H9 (cell line): ENCODE results near the gene SYNPO2. TPM values are rescaled to one million over a fixed set of nuclear protein-coding genes. Genes with fewer than 3 reads are reported as not detected.
"Not testable (repeated sequence)": the region's sequence is repeated elsewhere in the genome, so short reads cannot be mapped to it uniquely, and the experiment has no call there.

Experiments used
- DNase-seq: peaks from one replicate; pipeline ENCODE4 v3.0.0-alpha.2; 2017
- H2AFZ ChIP-seq: one replicate; pipeline ENCODE4 v1.6.1; 2013; ENCODE audit warnings: mild to moderate bottlenecking, low read length, control low read depth, moderate library complexity
- H2AK5ac ChIP-seq: 2 replicates; pipeline ENCODE4 v1.6.1; 2013; ENCODE audit warnings: low read length, control low read depth, mixed read lengths; ENCODE audit not compliant: insufficient read length
- H2BK120ac ChIP-seq: one replicate; pipeline ENCODE4 v1.6.1; 2013; ENCODE audit warnings: low read depth, mild to moderate bottlenecking, low read length, control low read depth, inconsistent platforms; ENCODE audit not compliant: poor library complexity, severe bottlenecking
- H2BK12ac ChIP-seq: 2 replicates; pipeline ENCODE4 v1.6.1; 2013; ENCODE audit warnings: low read length, control low read depth, mixed read lengths, low read depth; ENCODE audit not compliant: insufficient read length
- H2BK15ac ChIP-seq: 2 replicates; pipeline ENCODE4 v1.6.1; 2013; ENCODE audit warnings: low read depth, low read length, control low read depth
- H2BK20ac ChIP-seq: one replicate; pipeline ENCODE4 v1.6.1; 2013; ENCODE audit warnings: low read depth, mild to moderate bottlenecking, low read length, control low read depth, inconsistent platforms; ENCODE audit not compliant: poor library complexity, severe bottlenecking
- H2BK5ac ChIP-seq: 2 replicates; pipeline ENCODE4 v1.6.1; 2013; ENCODE audit warnings: low read length, control low read depth, mixed read lengths; ENCODE audit not compliant: insufficient read length
- H3K14ac ChIP-seq: 2 replicates; pipeline ENCODE4 v1.6.1; 2013; ENCODE audit warnings: low read length, control low read depth; ENCODE audit not compliant: insufficient read depth
- H3K18ac ChIP-seq: 2 replicates; pipeline ENCODE4 v1.6.1; 2013; ENCODE audit warnings: low read depth, mild to moderate bottlenecking, mixed read lengths, low read length, control low read depth; ENCODE audit not compliant: insufficient read length
- H3K23ac ChIP-seq: 2 replicates; pipeline ENCODE4 v1.6.1; 2013; ENCODE audit warnings: low read length, control low read depth, mixed read lengths, low read depth; ENCODE audit not compliant: insufficient read length
- H3K23me2 ChIP-seq: 2 replicates; pipeline ENCODE4 v1.6.1; 2013; ENCODE audit warnings: low read depth, mild to moderate bottlenecking, mixed read lengths, low read length, control low read depth; ENCODE audit not compliant: insufficient read length, poor library complexity, severe bottlenecking
- H3K27ac ChIP-seq: 2 replicates; pipeline ENCODE4 v1.5.1; 2013; ENCODE audit warnings: low read length, control low read depth, mixed read lengths, low read depth; ENCODE audit not compliant: insufficient read length
- H3K27me3 ChIP-seq: 2 replicates; pipeline ENCODE4 v1.6.1; 2013; ENCODE audit warnings: low read length, control low read depth, inconsistent platforms; ENCODE audit not compliant: insufficient read depth
- H3K4ac ChIP-seq: 2 replicates; pipeline ENCODE4 v1.6.1; 2013; ENCODE audit warnings: low read depth, mild to moderate bottlenecking, control low read depth, inconsistent platforms, low read length, moderate library complexity
- H3K4me1 ChIP-seq: 2 replicates; pipeline ENCODE4 v1.6.1; 2013; ENCODE audit warnings: low read length, control low read depth, inconsistent platforms; ENCODE audit not compliant: insufficient read depth
- H3K4me2 ChIP-seq: 2 replicates; pipeline ENCODE4 v1.6.1; 2013; ENCODE audit warnings: low read length, control low read depth, mixed read lengths; ENCODE audit not compliant: insufficient read length, insufficient read depth
- H3K56ac ChIP-seq: 2 replicates; pipeline ENCODE4 v1.6.1; 2013; ENCODE audit warnings: low read depth, mild to moderate bottlenecking, mixed read lengths, low read length, control low read depth; ENCODE audit not compliant: insufficient read length
- H3K79me1 ChIP-seq: 2 replicates; pipeline ENCODE4 v1.6.1; 2013; ENCODE audit warnings: low read depth, mild to moderate bottlenecking, moderate library complexity, low read length, control low read depth, inconsistent platforms; ENCODE audit not compliant: insufficient read depth, poor library complexity, severe bottlenecking
- H3K79me2 ChIP-seq: 2 replicates; pipeline ENCODE4 v1.6.1; 2013; ENCODE audit warnings: low read length, control low read depth, inconsistent platforms; ENCODE audit not compliant: insufficient read depth
- H3K9ac ChIP-seq: 2 replicates; pipeline ENCODE4 v1.6.1; 2013; ENCODE audit warnings: low read length, control low read depth, mixed read lengths; ENCODE audit not compliant: insufficient read length; ENCODE audit errors: extremely low read depth
- H3K9me3 ChIP-seq: one replicate; pipeline ENCODE4 v1.6.1; 2013; ENCODE audit warnings: low read depth, low read length, inconsistent platforms; ENCODE audit not compliant: control insufficient read depth
- H3T11ph ChIP-seq: one replicate; pipeline ENCODE4 v1.6.1; 2013; ENCODE audit warnings: mild to moderate bottlenecking, low read length, control low read depth, inconsistent platforms
- H4K20me1 ChIP-seq: one replicate; pipeline ENCODE4 v1.6.1; 2013; ENCODE audit not compliant: control insufficient read depth, insufficient read length, insufficient read depth
- H4K5ac ChIP-seq: 2 replicates; pipeline ENCODE4 v1.6.1; 2013; ENCODE audit warnings: low read depth, mild to moderate bottlenecking, mixed read lengths, low read length, control low read depth; ENCODE audit not compliant: insufficient read length
- H4K8ac ChIP-seq: replicated peaks from 2 replicates; pipeline ENCODE4 v1.6.1; 2013; ENCODE audit warnings: low read length, control low read depth, mixed read lengths, low read depth; ENCODE audit not compliant: insufficient read length
- H4K91ac ChIP-seq: 2 replicates; pipeline ENCODE4 v1.6.1; 2013; ENCODE audit warnings: low read depth, mild to moderate bottlenecking, moderate library complexity, mixed read lengths, low read length, control low read depth; ENCODE audit not compliant: insufficient read length
- H3K27ac Mint-ChIP-seq, 3 experiments: 2 replicates in 2 of 3; 3 replicates in 1 of 3; pipeline ENCODE4 v1.8.0; 2020 to 2021; ENCODE audit warnings: mixed read lengths in 3 of 3, mild to moderate bottlenecking in 1 of 3, moderate library complexity in 1 of 3
- H3K27me3 Mint-ChIP-seq: 2 replicates; pipeline ENCODE4 v1.8.0; 2021; ENCODE audit warnings: low read depth, mild to moderate bottlenecking, moderate library complexity, mixed read lengths
- H3K36me3 Mint-ChIP-seq, 3 experiments: 2 replicates in 2 of 3; 3 replicates in 1 of 3; pipeline ENCODE4 v1.8.0; 2020 to 2021; ENCODE audit warnings: low read depth in 3 of 3, mixed read lengths in 3 of 3; ENCODE audit not compliant: insufficient read depth in 1 of 3
- H3K4me1 Mint-ChIP-seq, 2 experiments: 2 replicates each; pipeline ENCODE4 v1.8.0; 2020; ENCODE audit warnings: mixed read lengths in 2 of 2
- H3K4me3 Mint-ChIP-seq, 2 experiments: 2 replicates in 1 of 2; 3 replicates in 1 of 2; pipeline ENCODE4 v1.8.0; 2020 to 2021; ENCODE audit warnings: mild to moderate bottlenecking in 2 of 2, mixed read lengths in 2 of 2, moderate library complexity in 1 of 2
- H3K9me3 Mint-ChIP-seq, 2 experiments: 2 replicates in 1 of 2; 3 replicates in 1 of 2; pipeline ENCODE4 v1.8.0; 2020; ENCODE audit warnings: mild to moderate bottlenecking in 2 of 2, mixed read lengths in 2 of 2, moderate library complexity in 1 of 2
- CTCF ChIP-seq: fragments of 200-600 bp; sonication (generic); conservative IDR thresholded peaks from 3 replicates; pipeline ENCODE4 v1.8.0; 2021; ENCODE audit warnings: antibody characterized with exemption, mild to moderate bottlenecking
- WGBS: extraction: QIAGEN DNeasy Blood & Tissue Kit; methylation state at CpG from one replicate; pipeline ENCODE4 v1.1.7; 2013; ENCODE audit warnings: missing lambda C conversion rate, low lambda C conversion rate, mixed read lengths; ENCODE audit not compliant: insufficient read length; ENCODE audit errors: extremely low coverage; 5-methylcytosine and 5-hydroxymethylcytosine counted together
- total RNA-seq: library from RNA; stranded (reverse); gene quantifications from 2 replicates; pipeline ENCODE4 v1.2.1, GENCODE V29; 2021

The SYNPO2 gene
- total RNA-seq, 1 experiment from 2014 or later, result 1.1 TPM

- H2BK15ac ChIP-seq, result no peak overlapping the region
- H4K5ac ChIP-seq, result no peak overlapping the region
- H3K27ac ChIP-seq, result no peak overlapping the region
- H2AFZ ChIP-seq, result no peak overlapping the region
- no peaks in the 10 kb centered on the region for H3K36me3 Mint-ChIP-seq
- H2BK20ac ChIP-seq, result no peak overlapping the region
- peaks cover 15 to 25% of the 10 kb centered on the region in 2 experiments for H3K4me1 Mint-ChIP-seq
- H3K23ac ChIP-seq, result no peak overlapping the region
- no peak overlapping the region for H3K4me2 ChIP-seq
- H3K4me3 Mint-ChIP-seq, result no peak overlapping the region
- H3K9ac ChIP-seq, result no peak overlapping the region
- H3K9me3 Mint-ChIP-seq, result no peaks in the 10 kb centered on the region; a peak in 1 of 5 replicates
- no peak overlapping the region for H3K4ac ChIP-seq
- no peak overlapping the region for H3K56ac ChIP-seq
- H3K27ac Mint-ChIP-seq, result no peak overlapping the region
- H2BK12ac ChIP-seq, result no peak overlapping the region
- H3K79me1 ChIP-seq, result no peaks in the 10 kb centered on the region
- H3K27me3 Mint-ChIP-seq, result no peaks in the 10 kb centered on the region
- no peak overlapping the region for H4K8ac ChIP-seq
- no peak for DNase-seq
- H4K20me1 ChIP-seq, result no peaks in the 10 kb centered on the region
- H2AK5ac ChIP-seq, result no peak overlapping the region
- no peak overlapping the region for H3K18ac ChIP-seq
- WGBS, result no CpG with 5 or more reads among the region's 1 CpG
- H2BK120ac ChIP-seq, result no peak overlapping the region
- H4K91ac ChIP-seq, result no peak overlapping the region
- H3K23me2 ChIP-seq, result no peaks in the 10 kb centered on the region
- H3T11ph ChIP-seq, result no peak overlapping the region
- H3K79me2 ChIP-seq, result no peaks in the 10 kb centered on the region
- H3K9me3 ChIP-seq, result no peaks in the 10 kb centered on the region
- no peaks in the 10 kb centered on the region for H3K27me3 ChIP-seq
- H2BK5ac ChIP-seq, result no peak overlapping the region
- H3K14ac ChIP-seq, result no peak overlapping the region
- H3K4me1 ChIP-seq, result no peaks in the 10 kb centered on the region
- TF ChIP-seq CTCF, result no peak
Measured at GRCh38 chr4:119020158-119020557, 131.5 kb downstream of the SYNPO2 start.

GRCh38 chr4:119022520-119022919 is 133.9 kb downstream of the SYNPO2 start:
- H4K8ac ChIP-seq, H3K9ac ChIP-seq, H2AK5ac ChIP-seq, H2AFZ ChIP-seq, H3K79me1 ChIP-seq, DNase-seq, H3K23me2 ChIP-seq, H3K36me3 Mint-ChIP-seq, H3K27me3 Mint-ChIP-seq, H3K4ac ChIP-seq, H3K9me3 ChIP-seq, H3K4me1 ChIP-seq, H3K4me2 ChIP-seq, H4K20me1 ChIP-seq, H3K27ac Mint-ChIP-seq, H2BK20ac ChIP-seq, H3K14ac ChIP-seq, H3K4me3 Mint-ChIP-seq, H2BK15ac ChIP-seq, H3K27me3 ChIP-seq, H3K27ac ChIP-seq, H2BK12ac ChIP-seq, H3K79me2 ChIP-seq, H4K5ac ChIP-seq, H3K56ac ChIP-seq, H2BK5ac ChIP-seq, H3K9me3 Mint-ChIP-seq, H3T11ph ChIP-seq, H3K23ac ChIP-seq, H4K91ac ChIP-seq, H3K18ac ChIP-seq, H2BK120ac ChIP-seq: not testable (repeated sequence)
- H3K4me1 Mint-ChIP-seq, result peaks cover 24 to 37% of the 10 kb centered on the region in 2 experiments
- WGBS, result no CpG with 5 or more reads among the region's 4 CpGs
